Trophoblast cell (in vitro differentiated cells and primary cell): ENCODE data around the gene DNAJA4.
A peak's percentile ranks its signal among the peaks of the same experiment; 100 is the strongest.

Experiments
- DNase-seq, 2 donors: peaks; one replicate each; pipeline ENCODE4 v3.0.0-alpha.2; 2016
- H2AFZ ChIP-seq: 2 replicates; pipeline ENCODE4 v1.6.1; 2013; ENCODE audit warnings: low read length, moderate library complexity, mild to moderate bottlenecking; ENCODE audit not compliant: insufficient read depth, poor library complexity
- H2AK5ac ChIP-seq: 2 replicates; pipeline ENCODE4 v1.6.1; 2013; ENCODE audit warnings: mild to moderate bottlenecking, low read length
- H2BK120ac ChIP-seq: 2 replicates; pipeline ENCODE4 v1.6.1; 2013; ENCODE audit warnings: low read length, mild to moderate bottlenecking, moderate library complexity; ENCODE audit not compliant: insufficient read depth, poor library complexity
- H2BK12ac ChIP-seq: 2 replicates; pipeline ENCODE4 v1.6.1; 2013; ENCODE audit warnings: mild to moderate bottlenecking, low read length, moderate library complexity
- H2BK5ac ChIP-seq: 2 replicates; pipeline ENCODE4 v1.6.1; 2013; ENCODE audit warnings: low read length, low read depth, moderate library complexity, mild to moderate bottlenecking; ENCODE audit not compliant: poor library complexity
- H3K14ac ChIP-seq: 2 replicates; pipeline ENCODE4 v1.6.1; 2013; ENCODE audit warnings: mild to moderate bottlenecking, low read length
- H3K18ac ChIP-seq: 2 replicates; pipeline ENCODE4 v1.6.1; 2013; ENCODE audit warnings: mild to moderate bottlenecking, low read length
- H3K23ac ChIP-seq: 2 replicates; pipeline ENCODE4 v1.6.1; 2013; ENCODE audit warnings: low read length
- H3K27ac ChIP-seq: 2 replicates; pipeline ENCODE4 v1.5.1; 2013; ENCODE audit warnings: low read depth, mild to moderate bottlenecking, inconsistent platforms, low read length, moderate library complexity
- H3K27me3 ChIP-seq: 2 replicates; pipeline ENCODE4 v1.6.1; 2013; ENCODE audit warnings: inconsistent platforms, mild to moderate bottlenecking, low read length, moderate library complexity; ENCODE audit not compliant: insufficient read depth
- H3K36me3 ChIP-seq, 2 experiments: 1 replicate in 1 of 2; 2 replicates in 1 of 2; pipeline ENCODE4 v1.6.1; 2013; ENCODE audit warnings: low read length in 2 of 2, mild to moderate bottlenecking in 2 of 2, moderate library complexity in 1 of 2; ENCODE audit not compliant: insufficient read depth in 2 of 2, control insufficient read depth in 1 of 2
- H3K4ac ChIP-seq: 2 replicates; pipeline ENCODE4 v1.6.1; 2013; ENCODE audit warnings: low read depth, mild to moderate bottlenecking, low read length, moderate library complexity
- H3K4me1 ChIP-seq, 2 experiments: 1 replicate in 1 of 2; 2 replicates in 1 of 2; pipeline ENCODE4 v1.6.1; 2013; ENCODE audit warnings: low read length in 2 of 2, mild to moderate bottlenecking in 2 of 2, moderate library complexity in 1 of 2; ENCODE audit not compliant: insufficient read depth in 2 of 2, control insufficient read depth in 1 of 2
- H3K4me2 ChIP-seq: 2 replicates; pipeline ENCODE4 v1.6.1; 2013; ENCODE audit warnings: inconsistent platforms, mild to moderate bottlenecking, low read length, moderate library complexity
- H3K4me3 ChIP-seq: 2 replicates; pipeline ENCODE4 v1.5.1; 2013; ENCODE audit warnings: mild to moderate bottlenecking, low read depth, low read length, inconsistent platforms
- H3K79me1 ChIP-seq: one replicate; pipeline ENCODE4 v1.6.1; 2013; ENCODE audit warnings: low read length
- H3K79me2 ChIP-seq: 2 replicates; pipeline ENCODE4 v1.6.1; 2013; ENCODE audit warnings: low read length, mild to moderate bottlenecking; ENCODE audit not compliant: control insufficient read depth, insufficient read depth, poor library complexity
- H3K9ac ChIP-seq: 2 replicates; pipeline ENCODE4 v1.6.1; 2013; ENCODE audit warnings: mild to moderate bottlenecking, low read length
- H3K9me3 ChIP-seq: 2 replicates; pipeline ENCODE4 v1.6.1; 2013; ENCODE audit warnings: low read depth, mild to moderate bottlenecking, control low read depth, inconsistent platforms, low read length; ENCODE audit not compliant: insufficient read depth
- H4K12ac ChIP-seq: 2 replicates; pipeline ENCODE4 v1.6.1; 2013; ENCODE audit warnings: low read depth, mild to moderate bottlenecking, low read length, moderate library complexity
- H4K8ac ChIP-seq: 2 replicates; pipeline ENCODE4 v1.6.1; 2013; ENCODE audit warnings: low read depth, mild to moderate bottlenecking, low read length, moderate library complexity
- H4K91ac ChIP-seq: one replicate; pipeline ENCODE4 v1.6.1; 2013; ENCODE audit warnings: low read depth, mild to moderate bottlenecking, low read length, moderate library complexity
- WGBS: extraction: QIAGEN DNeasy Blood & Tissue Kit; methylation state at CpG from one replicate; pipeline ENCODE4 v1.1.7; 2013; ENCODE audit warnings: missing lambda C conversion rate; ENCODE audit not compliant: insufficient read length, insufficient coverage; ENCODE audit errors: extremely low coverage; 5-methylcytosine and 5-hydroxymethylcytosine counted together

DNAJA4 gene

DNA sequence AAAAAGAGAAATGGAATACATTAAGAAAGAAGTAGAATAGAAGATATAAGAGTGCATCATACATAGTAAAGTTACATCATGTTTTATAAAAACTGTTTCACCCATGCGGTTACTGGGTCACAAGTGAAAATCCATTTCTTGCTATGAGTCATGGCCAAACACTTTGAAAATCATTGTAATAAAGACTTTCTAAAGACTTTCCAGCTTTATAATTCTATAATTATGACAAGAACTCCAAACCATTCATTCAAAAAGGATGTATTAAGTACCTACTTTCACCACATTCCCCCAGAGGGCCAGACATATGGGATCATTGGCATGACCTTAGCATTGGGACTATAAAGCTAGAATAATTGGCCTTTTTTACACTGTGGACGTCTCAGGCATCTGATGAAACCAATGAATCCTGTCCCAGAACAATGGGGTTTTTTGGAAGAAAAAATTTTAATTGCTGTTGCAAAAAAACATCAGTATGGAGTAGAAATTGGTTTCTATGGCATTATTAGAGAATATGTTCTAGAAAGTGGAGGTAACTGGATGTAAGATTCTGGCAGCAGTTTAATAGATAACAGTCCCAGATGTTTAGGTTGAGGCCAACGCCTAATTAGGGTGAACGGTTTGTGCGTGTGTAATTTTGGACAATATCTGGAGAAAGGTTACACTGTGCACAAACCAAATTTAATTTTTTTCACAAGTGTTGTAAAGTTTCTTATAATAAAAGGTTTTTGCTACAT, 38.4 kb downstream of the DNAJA4 start:
- Histone ChIP-seq H3K27me3 (peaks cover 3% of the 10 kb centered on the region), H2BK120ac (no peak overlapping the region), H3K4me2 (no peak overlapping the region), H4K91ac (no peak overlapping the region), H4K8ac (no peak overlapping the region), H3K27ac (no peak overlapping the region), H2BK5ac (no peak overlapping the region), H2BK12ac (no peak overlapping the region), H3K79me1 (peaks cover 3% of the 10 kb centered on the region), H2AK5ac (no peak overlapping the region), H3K14ac (no peak overlapping the region), H3K9ac (no peak overlapping the region), H3K36me3 (no peaks in the 10 kb centered on the region), H3K9me3 (peaks cover 5% of the 10 kb centered on the region), H3K4me1 (peaks cover 3 to 4% of the 10 kb centered on the region in 2 experiments), H3K4me3 (no peak overlapping the region), H3K18ac (no peak overlapping the region), H3K79me2 (peaks cover 4% of the 10 kb centered on the region), H4K12ac (no peak overlapping the region), H2AFZ (no peak overlapping the region), H3K4ac (no peak overlapping the region), H3K23ac (no peak overlapping the region)
- DNase-seq = peak in 1 of 2 donors; percentile 15
- WGBS = no CpG with 5 or more reads among the region's 5 CpGs

DNA sequence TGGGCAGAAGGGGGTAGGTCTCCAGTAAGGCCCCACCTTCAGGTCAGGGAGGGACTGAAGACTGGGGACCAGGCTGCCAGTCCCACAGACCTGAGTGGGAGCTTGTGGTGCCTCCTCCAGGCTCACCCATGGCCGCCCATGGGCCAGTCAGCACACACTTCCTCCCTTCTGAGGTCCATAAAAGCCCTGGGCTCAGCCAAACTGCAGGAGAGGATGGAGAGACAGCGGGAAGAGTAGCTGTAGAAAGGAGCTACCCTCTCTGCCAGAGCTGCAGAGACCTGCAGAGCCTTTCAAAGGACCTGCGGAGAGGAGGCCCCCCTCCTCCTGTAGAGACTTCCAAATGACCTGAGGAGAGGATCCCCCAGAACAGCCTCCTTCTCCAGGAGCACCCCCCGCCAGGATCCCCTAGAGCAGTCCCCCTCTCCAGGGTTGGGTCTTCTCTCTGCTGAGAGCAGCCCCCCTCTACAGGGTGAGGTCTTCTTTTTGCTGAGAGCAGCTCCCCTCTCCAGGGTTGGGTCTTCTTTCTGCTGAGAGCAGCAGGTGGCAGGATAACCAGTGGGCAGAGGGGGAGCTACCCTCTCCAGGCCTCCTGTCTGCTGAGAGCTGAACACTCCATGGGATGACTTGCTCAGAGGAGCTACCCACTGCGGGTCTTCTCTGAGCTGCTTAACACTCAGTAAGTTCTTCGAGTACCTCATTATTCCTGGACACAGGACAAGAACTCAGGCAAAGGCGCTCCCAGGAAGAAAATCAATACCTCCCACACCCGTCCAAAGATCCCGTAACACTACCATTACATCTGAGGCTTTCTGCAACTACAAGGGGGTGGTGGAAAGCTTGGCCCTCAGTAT, 40.1 kb downstream of the DNAJA4 start:
- Histone ChIP-seq H3K18ac (no peak overlapping the region), H3K9ac (no peak overlapping the region), H3K79me2 (no peaks in the 10 kb centered on the region), H2BK120ac (no peak overlapping the region), H3K4ac (no peak overlapping the region), H4K8ac (no peak overlapping the region), H4K91ac (no peak overlapping the region), H3K4me3 (no peak overlapping the region), H3K23ac (no peak overlapping the region), H2AK5ac (no peak overlapping the region), H2BK5ac (no peak overlapping the region), H2AFZ (no peak overlapping the region), H3K4me2 (no peak overlapping the region), H3K4me1 (peaks cover 3% of the 10 kb centered on the region in 2 experiments), H3K36me3 (no peaks in the 10 kb centered on the region), H3K27me3 (peaks cover 3% of the 10 kb centered on the region), H3K27ac (no peak overlapping the region), H3K14ac (no peak overlapping the region), H3K9me3 (peaks cover 5% of the 10 kb centered on the region), H3K79me1 (no peaks in the 10 kb centered on the region), H2BK12ac (no peak overlapping the region), H4K12ac (no peak overlapping the region)
- DNase-seq = no peak
- no CpG with 5 or more reads among the region's 9 CpGs for WGBS

DNA sequence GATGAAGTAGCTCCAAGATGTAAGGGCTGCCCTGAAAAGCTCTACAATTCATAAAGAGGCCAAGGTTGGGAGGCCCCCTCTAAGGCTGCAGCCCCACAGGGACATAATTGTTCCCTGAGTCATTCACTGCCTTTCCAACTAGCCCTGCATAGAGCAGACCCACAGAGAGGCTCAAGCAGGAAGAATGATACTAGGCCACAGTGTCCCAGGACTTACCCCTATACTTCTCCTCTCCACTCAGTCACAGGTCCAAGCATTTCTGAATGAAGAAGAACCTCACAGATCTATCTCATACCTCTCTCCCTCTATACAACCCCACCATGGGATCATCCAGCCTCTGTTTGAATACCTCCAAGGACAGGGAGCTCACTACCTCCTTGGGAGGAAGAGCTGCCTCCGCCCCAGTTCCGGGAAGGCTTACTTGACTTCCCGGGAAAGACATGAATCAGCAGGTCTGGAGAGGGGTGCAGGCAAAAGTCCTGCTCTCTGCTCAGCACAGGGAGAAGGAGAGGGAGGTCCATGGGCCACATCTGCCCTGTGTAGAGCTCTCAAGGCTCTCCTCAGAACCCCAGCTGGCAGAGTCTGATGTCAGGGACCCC, 41.9 kb downstream of the DNAJA4 start:
- Histone ChIP-seq H3K79me1 (no peaks in the 10 kb centered on the region), H3K4ac (no peak overlapping the region), H3K4me1 (no peaks in the 10 kb centered on the region), H3K23ac (no peak overlapping the region), H2AFZ (no peak overlapping the region), H3K9me3 (peaks cover 2% of the 10 kb centered on the region), H2BK120ac (no peak overlapping the region), H3K36me3 (no peaks in the 10 kb centered on the region), H3K14ac (no peak overlapping the region), H2BK5ac (no peak overlapping the region), H4K91ac (no peak overlapping the region), H3K18ac (no peak overlapping the region), H3K9ac (no peak overlapping the region), H3K27ac (no peak overlapping the region), H2AK5ac (no peak overlapping the region), H4K12ac (no peak overlapping the region), H3K27me3 (no peaks in the 10 kb centered on the region), H3K4me2 (no peak overlapping the region), H3K79me2 (no peaks in the 10 kb centered on the region), H2BK12ac (no peak overlapping the region), H3K4me3 (no peak overlapping the region), H4K8ac (no peak overlapping the region)
- no CpG with 5 or more reads among the region's 3 CpGs for WGBS
- peak in 1 of 2 donors; percentile 36 for DNase-seq

GRCh38 chr15:78307976-78308375, 43.6 kb downstream of the DNAJA4 start:
- Histone ChIP-seq H3K18ac (no peak overlapping the region), H4K8ac (no peak overlapping the region), H3K79me1 (no peaks in the 10 kb centered on the region), H2AK5ac (no peak overlapping the region), H3K36me3 (no peaks in the 10 kb centered on the region), H3K9me3 (peaks cover 2% of the 10 kb centered on the region), H3K23ac (no peak overlapping the region), H4K12ac (no peak overlapping the region), H4K91ac (no peak overlapping the region), H3K27ac (no peak overlapping the region), H3K4ac (no peak overlapping the region), H2BK12ac (no peak overlapping the region), H2AFZ (no peak overlapping the region), H3K9ac (no peak overlapping the region), H2BK5ac (no peak overlapping the region), H3K4me3 (no peak overlapping the region), H3K14ac (no peak overlapping the region), H3K79me2 (no peaks in the 10 kb centered on the region), H3K27me3 (no peaks in the 10 kb centered on the region), H3K4me2 (no peak overlapping the region), H2BK120ac (no peak overlapping the region), H3K4me1 (no peaks in the 10 kb centered on the region)
- DNase-seq = no peak
- WGBS = no CpG with 5 or more reads among the region's 6 CpGs
